GM21526 (cell line): ENCODE measurements around the gene LGALS7.
"Not testable (repeated sequence)": the region's sequence is repeated elsewhere in the genome, so short reads cannot be mapped to it uniquely, and the experiment has no call there.

ENCODE experiments used
- ATAC-seq: cut with Tn5 transposase; IDR thresholded peaks from one replicate; pipeline ENCODE4 v1.9.1; 2021; ENCODE audit warnings: moderate library complexity; ENCODE audit not compliant: unreplicated experiment, low FRiP score

The LGALS7 gene

DNA sequence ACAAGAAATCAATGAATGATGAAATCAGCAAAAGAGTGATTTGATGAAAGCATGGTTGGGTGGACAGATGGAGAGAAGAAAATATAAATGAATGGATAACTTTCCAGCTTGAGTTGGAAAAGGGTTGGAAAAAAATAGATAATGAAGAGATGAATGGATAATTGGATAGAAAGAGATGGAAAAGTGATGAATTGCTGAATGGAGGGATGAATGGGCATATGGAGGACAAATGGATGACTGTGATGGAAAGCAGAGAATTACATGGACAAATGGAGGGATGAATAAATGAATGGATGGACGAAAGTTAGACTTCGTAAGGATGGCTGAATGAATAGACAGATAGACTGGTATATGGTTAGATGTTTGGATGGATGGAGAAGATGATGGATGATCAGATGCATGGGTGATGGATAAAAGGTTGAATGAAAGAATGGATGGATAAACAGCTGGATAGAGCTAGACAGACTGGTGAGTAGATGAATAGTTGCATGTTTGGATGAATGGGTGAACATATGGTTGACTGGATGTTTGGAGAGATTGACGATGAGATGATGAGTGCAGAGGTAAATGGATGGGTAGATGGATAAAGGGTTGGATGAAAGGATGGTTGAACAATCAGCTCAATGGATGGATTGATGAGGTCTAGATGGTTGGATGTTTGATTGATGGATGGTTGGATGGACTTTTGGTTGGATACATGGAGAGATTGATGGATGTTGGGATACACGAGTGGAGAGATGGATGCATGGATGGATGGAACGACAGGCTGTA, 27.4 kb upstream of the LGALS7 start:
- no peak for ATAC-seq

DNA sequence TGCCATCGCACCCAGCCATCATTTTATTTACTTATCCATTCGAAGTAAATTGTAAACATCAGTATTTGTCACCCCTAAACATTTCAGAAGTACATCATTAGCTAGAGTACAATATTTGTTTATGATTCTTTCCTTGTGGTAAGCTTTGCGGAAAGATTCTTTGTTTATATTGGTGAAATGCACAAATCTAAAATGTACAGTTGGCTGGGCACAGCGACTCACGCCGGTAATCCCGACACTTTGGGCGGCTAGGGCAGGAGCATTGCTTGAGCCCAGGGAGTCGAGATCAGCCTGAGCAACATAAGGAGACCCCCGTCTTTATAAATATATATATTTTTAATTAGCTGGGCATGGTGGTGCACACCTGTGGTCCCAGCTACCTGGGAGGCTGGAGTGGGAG, 25.8 kb upstream of the LGALS7 start:
- no peak for ATAC-seq

- not testable (repeated sequence) for ATAC-seq
Observed at GRCh38 chr19:38797781-38798180, 24.5 kb upstream of the LGALS7 start.

DNA sequence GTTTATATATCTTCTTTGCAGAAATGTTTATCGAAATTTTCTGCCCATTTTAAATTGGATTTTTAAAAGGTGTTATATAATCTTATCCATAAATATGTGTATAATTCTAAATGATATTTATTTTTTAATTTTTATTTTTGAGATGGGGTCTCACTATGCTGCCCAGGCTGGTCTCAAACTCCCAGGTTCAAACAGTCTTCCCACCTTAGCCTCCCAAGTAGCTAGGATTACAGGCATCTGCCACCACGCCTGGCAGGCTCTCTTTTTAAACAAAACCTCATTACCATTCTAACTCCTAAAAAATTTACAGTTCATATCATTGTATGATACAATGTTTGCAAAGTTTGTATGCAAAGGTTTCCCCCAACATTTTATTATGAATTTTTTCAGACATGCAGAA, 22.8 kb upstream of the LGALS7 start:
- no peak for ATAC-seq

GRCh38 chr19:38795549-38795948, 22.2 kb upstream of the LGALS7 start:
- ATAC-seq, result no peak

DNA sequence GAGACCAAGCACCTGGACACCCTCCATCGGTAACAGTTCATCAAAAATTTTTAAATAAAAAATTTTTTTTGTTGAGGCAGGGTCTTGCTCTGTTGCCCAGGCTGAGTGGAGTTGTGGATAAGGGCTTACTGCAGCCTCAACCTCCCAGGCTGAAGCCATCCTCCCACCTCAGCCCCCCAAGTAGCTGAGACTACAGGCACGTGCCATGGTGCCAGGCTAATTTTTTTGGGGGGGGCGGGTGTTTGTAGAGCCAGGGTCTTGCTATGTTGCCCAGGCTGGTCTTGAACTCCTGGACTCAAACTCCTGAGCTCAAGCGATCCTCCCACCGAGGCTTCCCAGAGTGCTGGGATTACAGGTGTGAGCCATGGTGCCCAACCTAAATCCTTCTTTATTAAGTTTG, 20.4 kb upstream of the LGALS7 start:
- no peak for ATAC-seq

DNA sequence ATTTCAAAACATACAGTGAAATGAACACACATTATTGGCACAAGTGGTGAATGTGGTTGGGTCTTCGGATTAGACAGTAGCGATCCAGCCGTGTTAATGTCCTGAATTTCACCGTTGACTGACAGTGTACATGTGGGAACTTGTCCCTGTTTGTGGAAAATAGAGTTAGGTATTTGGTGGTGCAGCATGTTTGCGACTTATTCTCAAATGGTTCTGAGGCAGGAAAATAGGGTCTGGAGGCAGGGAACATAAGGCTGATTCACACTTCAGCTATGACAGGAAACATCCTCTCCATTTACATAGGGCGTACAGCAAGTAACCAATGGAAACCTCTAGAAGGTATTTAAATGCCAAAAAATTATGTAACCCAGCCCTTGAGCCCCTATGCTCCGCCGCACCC, 19.9 kb upstream of the LGALS7 start:
- ATAC-seq, result no peak

DNA sequence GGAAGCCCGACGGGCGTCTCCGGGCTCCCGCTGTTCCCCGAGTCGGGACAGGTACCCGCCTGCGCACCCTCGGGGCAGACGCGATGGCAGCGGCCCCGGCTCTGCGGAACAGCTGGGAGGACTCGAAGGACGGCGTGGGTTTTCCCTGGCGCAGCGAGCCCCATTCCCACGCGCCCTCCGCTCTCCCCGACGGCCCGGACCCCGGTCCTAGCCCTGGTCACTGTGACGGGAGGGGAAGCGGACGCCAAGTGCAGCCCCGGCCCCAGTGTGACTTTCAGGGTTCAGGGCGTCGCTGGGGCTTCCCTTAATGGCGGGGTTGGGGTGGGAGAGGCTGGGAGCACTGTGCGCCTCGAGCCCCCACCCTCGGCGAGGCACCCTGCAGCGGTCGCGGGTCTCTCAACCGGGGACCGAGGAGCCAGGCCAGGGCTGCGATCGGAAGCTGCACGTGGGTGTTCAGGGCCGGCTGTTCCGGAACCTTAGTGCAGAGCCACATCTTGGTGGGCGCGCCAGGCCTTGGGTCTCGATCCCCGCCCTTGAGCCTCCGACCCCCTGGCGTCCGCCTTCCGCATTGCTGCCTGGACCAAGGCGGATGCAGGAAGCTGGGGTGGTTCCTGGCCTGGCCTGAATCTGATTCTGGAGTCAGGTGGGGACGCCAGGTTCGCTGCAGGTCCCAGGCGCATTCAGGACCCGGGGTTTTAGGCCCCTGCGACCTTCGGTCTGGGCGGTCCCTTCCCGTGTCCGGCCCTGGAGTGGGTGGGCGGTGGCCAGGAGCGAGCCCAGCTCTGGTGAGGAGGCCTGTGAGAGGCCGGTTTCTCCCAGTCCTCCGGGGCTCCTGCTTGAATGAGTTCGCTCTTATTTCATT, 19.2 kb upstream of the LGALS7 start:
- no peak for ATAC-seq

DNA sequence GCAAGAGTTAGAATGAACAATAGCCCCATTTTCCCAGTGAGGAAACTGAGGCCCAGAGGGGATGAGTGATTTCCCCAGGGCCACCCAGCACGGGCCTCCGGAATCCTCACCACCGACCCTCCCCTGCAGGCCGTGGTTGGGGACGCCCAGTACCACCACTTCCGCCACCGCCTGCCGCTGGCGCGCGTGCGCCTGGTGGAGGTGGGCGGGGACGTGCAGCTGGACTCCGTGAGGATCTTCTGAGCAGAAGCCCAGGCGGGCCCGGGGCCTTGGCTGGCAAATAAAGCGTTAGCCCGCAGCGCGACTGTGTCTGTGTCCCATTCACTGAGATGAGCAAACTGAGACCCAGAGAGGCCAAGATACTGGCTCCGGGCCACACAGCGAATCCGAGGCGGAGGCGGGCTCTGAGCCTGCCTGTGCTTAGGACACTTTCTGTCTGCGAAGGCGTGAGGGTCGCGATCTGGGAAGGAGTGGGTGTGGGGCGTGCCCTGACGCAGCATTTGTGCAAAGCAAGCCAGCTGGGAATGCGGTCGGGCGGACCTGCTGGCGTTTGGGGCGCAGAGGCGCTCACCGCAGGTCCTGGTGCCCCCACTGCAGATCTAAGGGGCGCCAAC, 18.2 kb upstream of the LGALS7 start:
- ATAC-seq, result not testable (repeated sequence)

DNA sequence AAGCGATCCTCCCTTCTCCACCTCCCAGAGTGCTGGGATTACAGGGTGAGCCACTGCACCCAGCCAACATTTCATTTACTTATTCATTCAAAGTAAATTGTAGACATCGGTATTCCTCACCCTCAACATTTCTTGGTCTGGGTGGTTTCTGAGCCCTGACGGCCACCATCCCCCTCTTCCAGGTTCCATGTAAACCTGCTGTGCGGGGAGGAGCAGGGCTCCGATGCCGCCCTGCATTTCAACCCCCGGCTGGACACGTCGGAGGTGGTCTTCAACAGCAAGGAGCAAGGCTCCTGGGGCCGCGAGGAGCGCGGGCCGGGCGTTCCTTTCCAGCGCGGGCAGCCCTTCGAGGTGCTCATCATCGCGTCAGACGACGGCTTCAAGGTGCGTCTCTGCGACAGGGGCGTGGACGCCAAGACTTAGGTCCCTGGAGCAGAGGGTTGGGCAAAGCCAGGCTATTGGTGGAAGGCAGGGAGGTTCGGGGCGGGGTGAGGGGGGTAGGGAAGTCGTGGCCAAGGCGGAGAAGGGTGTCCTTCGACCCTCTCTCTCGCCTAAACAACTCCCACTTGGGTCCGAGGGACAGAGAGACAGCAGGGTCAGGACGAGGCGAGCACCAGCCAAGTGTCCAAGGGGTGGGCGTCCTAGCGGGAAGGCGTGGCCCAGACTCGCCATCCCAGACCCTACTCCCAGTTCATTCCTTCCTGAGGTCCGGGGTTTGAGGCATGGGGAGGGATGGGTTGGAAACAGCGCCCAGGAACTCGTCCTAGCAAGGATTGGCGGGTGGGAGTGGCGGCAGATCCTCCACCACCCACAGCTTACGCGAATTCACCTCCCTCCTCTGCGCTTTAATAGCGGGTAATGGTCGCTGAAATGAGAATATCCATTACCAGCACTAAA, 17.4 kb upstream of the LGALS7 start:
- ATAC-seq, result not testable (repeated sequence)

DNA sequence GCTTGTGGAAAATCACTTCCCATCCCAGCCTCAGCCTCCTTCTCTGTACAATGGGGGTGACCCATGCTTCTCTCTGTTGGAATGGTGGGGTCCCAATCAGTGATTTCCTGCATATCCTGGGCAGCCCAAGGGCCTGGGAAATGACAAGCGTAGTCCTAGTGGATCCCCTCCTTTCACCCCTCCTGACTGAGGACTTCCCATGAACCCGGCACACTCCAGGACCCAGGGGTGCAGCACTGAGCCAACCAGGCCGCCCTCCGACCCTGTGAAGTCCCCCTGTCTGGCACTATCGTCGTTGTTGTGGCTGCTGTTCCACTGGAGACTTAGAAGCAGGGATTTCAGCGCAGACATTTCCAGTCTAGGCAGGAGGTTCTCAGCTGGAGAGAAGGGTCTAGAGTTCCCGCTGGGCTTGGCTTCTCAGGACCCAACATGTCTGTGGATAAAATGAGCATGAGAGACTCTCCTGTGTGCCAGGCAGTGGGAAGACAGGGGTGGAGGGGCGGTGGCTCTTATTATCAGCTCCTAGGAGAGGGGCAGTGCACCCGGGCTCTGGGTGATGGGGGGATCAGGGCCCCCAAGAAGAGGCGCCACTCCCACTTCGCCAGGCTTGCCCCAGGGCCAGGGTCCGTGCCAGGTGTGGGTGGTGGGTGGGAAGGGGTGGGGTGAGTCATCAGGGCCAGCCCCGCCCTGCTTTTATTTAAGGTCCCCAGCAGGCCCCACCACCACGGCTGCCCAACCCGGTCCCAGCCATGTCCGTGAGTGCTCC, 15.3 kb upstream of the LGALS7 start, which contains the start of gene LGALS7B:
Gene LGALS7B, plus strand, starts transcription at position 723 of the 766 bp plus-strand sequence. Its CDS starts 27 bp downstream, at position 750.
- ATAC-seq, result no peak

GRCh38 chr19:38786572-38787265, 13.4 kb upstream of the LGALS7 start:
- no peak for ATAC-seq

DNA sequence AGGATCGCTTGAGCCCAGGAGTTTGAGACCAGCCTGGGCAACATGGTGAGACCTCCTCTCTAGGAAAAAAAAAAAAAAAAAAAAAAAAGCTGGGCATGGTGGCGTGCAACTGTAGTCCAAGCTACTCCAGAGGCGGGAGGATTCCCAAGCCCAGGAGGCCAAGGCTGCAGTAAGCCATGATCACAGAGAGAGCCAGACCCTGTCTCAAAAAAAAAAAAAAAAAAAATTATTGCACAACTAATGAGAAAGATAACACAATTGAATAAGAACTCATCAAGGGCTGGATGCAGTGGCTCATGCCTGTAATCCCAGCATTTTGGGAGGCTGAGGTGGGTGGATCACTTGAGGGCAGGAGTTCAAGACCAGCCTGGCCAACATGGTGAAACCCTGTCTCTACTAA, 12.7 kb upstream of the LGALS7 start:
- not testable (repeated sequence) for ATAC-seq

- no peak for ATAC-seq
Observed at GRCh38 chr19:38785187-38785699, 11.9 kb upstream of the LGALS7 start.

DNA sequence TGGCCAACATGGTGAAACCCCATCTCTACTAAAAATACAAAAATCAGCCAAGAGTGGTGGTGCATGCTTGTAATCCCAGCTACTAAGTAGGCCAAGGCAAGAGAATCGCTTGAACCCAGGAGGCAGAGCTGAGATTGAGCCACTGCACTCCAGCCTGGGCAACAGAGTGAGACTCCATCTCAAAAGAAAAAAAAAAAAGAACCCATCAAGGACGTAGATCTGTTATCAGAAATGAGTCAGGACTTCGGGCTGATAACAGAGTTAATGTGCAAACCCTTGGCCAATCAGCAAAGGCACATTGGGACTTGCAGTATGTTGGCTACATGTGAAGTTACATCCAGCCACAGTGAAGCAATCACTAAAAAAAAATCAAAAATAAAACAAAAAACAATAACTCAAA, 10.9 kb upstream of the LGALS7 start:
- no peak for ATAC-seq

- ATAC-seq, result not testable (repeated sequence)
Observed at GRCh38 chr19:38782212-38782611, 8.9 kb upstream of the LGALS7 start.

- no peak for ATAC-seq
Observed at GRCh38 chr19:38781058-38781457, 7.7 kb upstream of the LGALS7 start.

- ATAC-seq, result no peak
Observed at GRCh38 chr19:38780443-38780842, 7.1 kb upstream of the LGALS7 start.

DNA sequence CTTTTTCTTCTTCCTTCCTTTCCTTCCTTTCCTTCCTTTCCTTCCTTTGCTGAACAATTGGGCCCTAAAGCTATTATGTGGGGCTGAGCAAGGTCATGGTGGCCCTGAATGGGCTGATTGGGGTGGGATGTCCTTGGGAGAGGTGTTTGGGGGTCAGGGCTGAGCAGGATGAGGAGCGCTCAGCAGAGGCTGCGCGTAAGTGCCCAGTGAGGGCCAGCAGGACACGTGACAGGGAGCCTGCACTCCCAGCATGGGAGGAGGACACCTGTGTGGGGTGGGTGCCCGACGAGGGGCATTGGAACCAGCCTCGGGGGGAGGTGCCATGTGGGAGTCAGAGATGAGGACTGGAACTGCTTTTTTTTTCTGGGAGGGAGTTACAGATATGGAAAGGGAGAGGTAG, 5.4 kb upstream of the LGALS7 start:
- ATAC-seq, result no peak
